Measurements from ENCODE around the gene ONECUT2. TPM values are rescaled to one million over a fixed set of nuclear protein-coding genes. Genes with fewer than 3 reads are reported as not detected.

Gene ONECUT2
- total RNA-seq, 1 experiment from 2014 or later, result 0.48 TPM

DNA sequence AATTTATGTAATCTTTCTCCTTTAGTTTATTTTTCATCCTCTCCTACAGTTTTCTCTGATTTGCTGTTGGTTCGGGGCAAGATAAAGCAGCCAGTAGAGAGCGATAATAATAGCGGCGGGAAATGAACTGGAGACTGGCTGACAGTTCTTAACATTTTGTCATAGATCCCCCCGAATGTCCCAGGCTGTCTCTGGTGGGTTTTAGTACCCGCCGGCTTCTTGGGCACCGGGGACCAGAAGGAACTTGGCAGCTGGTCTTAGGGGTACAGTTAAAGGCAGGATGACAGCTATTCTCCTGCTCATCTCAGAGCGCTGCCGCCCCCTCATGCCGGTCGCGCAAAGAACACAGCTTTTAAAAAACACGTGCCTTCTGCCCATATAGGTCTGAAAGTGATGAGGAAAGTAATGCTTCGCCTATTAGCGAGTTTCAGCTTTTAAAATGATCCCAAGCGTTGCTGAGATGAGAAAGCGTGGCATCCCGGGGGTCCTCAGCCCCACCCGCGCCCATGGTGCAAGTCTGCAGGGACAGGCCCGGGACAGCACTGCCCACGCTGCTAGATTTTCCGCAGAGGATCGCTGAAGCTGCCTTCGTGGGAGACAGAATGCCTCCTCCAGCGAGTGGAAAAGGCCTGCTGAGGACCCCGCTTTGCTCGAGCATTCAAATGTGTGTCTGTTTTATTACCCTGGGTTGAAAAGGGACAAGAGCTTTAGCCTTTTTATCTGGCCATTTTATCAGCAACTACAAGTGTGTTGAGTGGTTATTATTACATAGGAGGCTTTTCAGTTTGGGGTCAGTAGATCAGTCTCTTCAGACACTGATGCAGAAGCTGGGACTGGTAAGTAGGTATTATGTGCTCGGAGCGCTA is 3.8 kb downstream of the ONECUT2 start:
- Mint-ChIP-seq H3K4me1 (peaks cover 55 to 56% of the 10 kb centered on the region in 2 experiments), H3K27ac (no peak overlapping the region), H3K9me3 (peaks cover 4 to 12% of the 10 kb centered on the region in 2 experiments; a peak in 3 of 5 replicates), H3K36me3 (ENCODE audit: insufficient read depth in 1 of 3, low read depth in 3 of 3) (no peaks in the 10 kb centered on the region), H3K27me3 (ENCODE audit: low read depth) (peaks cover 97% of the 10 kb centered on the region), H3K4me3 (peak overlapping the region; percentile 67 to 82)
- Histone ChIP-seq H3K23ac (ENCODE audit: insufficient read length, low read depth, low read length) (no peak overlapping the region), H3K27me3 (ENCODE audit: insufficient read depth, low read length) (peaks cover 83% of the 10 kb centered on the region), H3K18ac (ENCODE audit: insufficient read length, low read depth, low read length) (no peak overlapping the region), H2BK5ac (ENCODE audit: insufficient read length, low read length) (no peak overlapping the region), H3K14ac (ENCODE audit: insufficient read depth, low read length) (no peak overlapping the region), H2AFZ (ENCODE audit: low read length) (no peak overlapping the region), H2BK12ac (ENCODE audit: insufficient read length, low read depth, low read length) (no peak overlapping the region), H4K5ac (ENCODE audit: insufficient read length, low read depth, low read length) (no peak overlapping the region), H3K9ac (ENCODE audit: extremely low read depth, insufficient read length, low read length) (no peak overlapping the region), H3T11ph (ENCODE audit: low read length) (no peak overlapping the region), H3K4me2 (ENCODE audit: insufficient read depth, insufficient read length, low read length) (peak overlapping the region; percentile 70), H4K20me1 (ENCODE audit: control insufficient read depth, insufficient read depth, insufficient read length) (no peaks in the 10 kb centered on the region), H2AK5ac (ENCODE audit: insufficient read length, low read length) (no peak overlapping the region), H2BK15ac (ENCODE audit: low read depth, low read length) (no peak overlapping the region), H3K56ac (ENCODE audit: insufficient read length, low read depth, low read length) (no peak overlapping the region), H2BK20ac (ENCODE audit: low read depth, low read length, poor library complexity, severe bottlenecking) (no peak overlapping the region), H3K79me2 (ENCODE audit: insufficient read depth, low read length) (no peaks in the 10 kb centered on the region), H4K8ac (replicated peaks; ENCODE audit: insufficient read length, low read depth, low read length) (no peak overlapping the region), H2BK120ac (ENCODE audit: low read depth, low read length, poor library complexity, severe bottlenecking) (no peak overlapping the region), H3K27ac (ENCODE audit: insufficient read length, low read depth, low read length) (no peak overlapping the region), H3K9me3 (ENCODE audit: control insufficient read depth, low read depth, low read length) (no peaks in the 10 kb centered on the region), H3K23me2 (ENCODE audit: insufficient read length, low read depth, low read length, poor library complexity, severe bottlenecking) (peaks cover 26% of the 10 kb centered on the region), H4K91ac (ENCODE audit: insufficient read length, low read depth, low read length) (no peak overlapping the region), H3K79me1 (ENCODE audit: insufficient read depth, low read depth, low read length, poor library complexity, severe bottlenecking) (no peaks in the 10 kb centered on the region), H3K4ac (ENCODE audit: low read depth, low read length) (no peak overlapping the region), H3K4me1 (ENCODE audit: insufficient read depth, low read length) (no peaks in the 10 kb centered on the region)
- no CpG with 5 or more reads among the region's 31 CpGs for WGBS (ENCODE audit: extremely low coverage, insufficient read length, low lambda C conversion rate)
- no peak for TF ChIP-seq CTCF (conservative IDR thresholded peaks at IDR 0.05)
- no peak for DNase-seq

Measured in H9 (cell line).